ENCODE results near the gene CHTF18. TPM values are rescaled to one million over a fixed set of nuclear protein-coding genes. Genes with fewer than 3 reads are reported as not detected.
"Not testable (repeated sequence)": the region's sequence is repeated elsewhere in the genome, so short reads cannot be mapped to it uniquely, and the experiment has no call there.

Gene CHTF18
- 10 to 100 TPM; 16.8 to 31.0 (median 25.2) TPM for polyA plus RNA-seq (ENCODE audit: insufficient read depth in 1 of 5, insufficient read length in 5 of 5, low replicate concordance in 1 of 5)
- long read RNA-seq, donor 1, partial matches to known transcripts: 0 of 2 reads
- long read RNA-seq, donor 1, other reads (novel, unspliced or antisense): 0 of 2 reads
- long read RNA-seq, donor 2, partial matches to known transcripts: 0 of 2 reads
- long read RNA-seq, donor 2, other reads (novel, unspliced or antisense): 0 of 2 reads
- long read RNA-seq, donor 3, partial matches to known transcripts: 5 of 6 reads
- long read RNA-seq, donor 3, other reads (novel, unspliced or antisense): 0 of 6 reads
- long read RNA-seq, donor 4: 0 reads
- long read RNA-seq, donor 5, partial matches to known transcripts: 0 of 1 reads
- long read RNA-seq, donor 5, other reads (novel, unspliced or antisense): 0 of 1 reads
- long read RNA-seq, donor 6, partial matches to known transcripts: 0 of 3 reads
- long read RNA-seq, donor 6, other reads (novel, unspliced or antisense): 0 of 3 reads
- long read RNA-seq, donor 7: 0 reads
- long read RNA-seq, donor 8: 0 reads

- peak; percentile 90 to 91 for DNase-seq
Measured at GRCh38 chr16:788399-789126, at the start of gene CHTF18. Gene CHTF18, plus strand, starts transcription at chr16:788620. Its CDS starts 65 bp downstream, at chr16:788685.

GRCh38 chr16:739560-740458, 48.6 kb upstream of the CHTF18 start:
- DNase-seq: no peak

GRCh38 chr16:740459-740763, 48.0 kb upstream of the CHTF18 start:
- DNase-seq: no peak

GRCh38 chr16:740764-741505, 47.5 kb upstream of the CHTF18 start, which contains the start of gene CIAO3:
Gene CIAO3, minus strand, starts transcription at chr16:740997. Its CDS starts 12 bp downstream, at chr16:740985.
- DNase-seq: peak; percentile 89

- DNase-seq: no peak
Measured at GRCh38 chr16:741986-742629, 46.3 kb upstream of the CHTF18 start.

GRCh38 chr16:742894-743293, 45.5 kb upstream of the CHTF18 start:
- DNase-seq: not testable (repeated sequence)

GRCh38 chr16:743794-744500, 44.5 kb upstream of the CHTF18 start:
- no peak for DNase-seq

- DNase-seq: no peak
Measured at GRCh38 chr16:745739-746138, 42.7 kb upstream of the CHTF18 start.

- no peak for DNase-seq
Measured at GRCh38 chr16:746637-747036, 41.8 kb upstream of the CHTF18 start.

GRCh38 chr16:747978-748746, 40.3 kb upstream of the CHTF18 start:
- no peak for DNase-seq

- DNase-seq: no peak
Measured at GRCh38 chr16:749010-749409, 39.4 kb upstream of the CHTF18 start.

- DNase-seq: no peak
Measured at GRCh38 chr16:750485-750884, 37.9 kb upstream of the CHTF18 start.

- DNase-seq: no peak
Measured at GRCh38 chr16:751152-752006, 37.0 kb upstream of the CHTF18 start.

- DNase-seq: no peak
Measured at GRCh38 chr16:752007-752312, 36.5 kb upstream of the CHTF18 start.

- not testable (repeated sequence) for DNase-seq
Measured at GRCh38 chr16:754121-754607, 34.3 kb upstream of the CHTF18 start.

GRCh38 chr16:754656-755055, 33.8 kb upstream of the CHTF18 start:
- no peak for DNase-seq

GRCh38 chr16:756428-756827, 32.0 kb upstream of the CHTF18 start:
- no peak for DNase-seq
